Brain microvascular endothelial cell (primary cell): ENCODE data around the gene SRMS.

Source experiments
- DNase-seq: peaks from one replicate; pipeline ENCODE4 v3.0.0-alpha.2; 2020
- H3K27ac ChIP-seq: fragments of 250-450 bp; sonication (Bioruptor Pico); 2 replicates; pipeline ENCODE4 v1.5.1; 2020; ENCODE audit warnings: mild to moderate bottlenecking, moderate library complexity
- H3K27me3 ChIP-seq: fragments of 250-450 bp; sonication (Bioruptor Pico); replicated peaks from 2 replicates; pipeline ENCODE4 v1.5.1; 2020; ENCODE audit warnings: mild to moderate bottlenecking
- H3K36me3 ChIP-seq: fragments of 250-450 bp; sonication (Bioruptor Pico); replicated peaks from 2 replicates; pipeline ENCODE4 v1.5.1; 2020; ENCODE audit warnings: mild to moderate bottlenecking
- H3K4me3 ChIP-seq: 2 replicates; pipeline ENCODE4 v1.5.1; 2011; ENCODE audit warnings: low read depth, mild to moderate bottlenecking, control low read depth, low read length, moderate library complexity
- in situ Hi-C: cut with HindIII; loops from 2 replicates; pipeline ENCODE4 v1.10.0; 2017; ENCODE audit warnings: low sequenced_read_pairs, low pct_ligation_motif_present
- TF ChIP-seq, protein P1 (sequence below): IDR thresholded peaks from 2 replicates; pipeline ENCODE4 v1.5.1; 2011; ENCODE audit warnings: low read depth, mild to moderate bottlenecking, moderate library complexity, low read length, control low read depth, inconsistent platforms; ENCODE audit errors: missing control alignments

SRMS gene

DNA sequence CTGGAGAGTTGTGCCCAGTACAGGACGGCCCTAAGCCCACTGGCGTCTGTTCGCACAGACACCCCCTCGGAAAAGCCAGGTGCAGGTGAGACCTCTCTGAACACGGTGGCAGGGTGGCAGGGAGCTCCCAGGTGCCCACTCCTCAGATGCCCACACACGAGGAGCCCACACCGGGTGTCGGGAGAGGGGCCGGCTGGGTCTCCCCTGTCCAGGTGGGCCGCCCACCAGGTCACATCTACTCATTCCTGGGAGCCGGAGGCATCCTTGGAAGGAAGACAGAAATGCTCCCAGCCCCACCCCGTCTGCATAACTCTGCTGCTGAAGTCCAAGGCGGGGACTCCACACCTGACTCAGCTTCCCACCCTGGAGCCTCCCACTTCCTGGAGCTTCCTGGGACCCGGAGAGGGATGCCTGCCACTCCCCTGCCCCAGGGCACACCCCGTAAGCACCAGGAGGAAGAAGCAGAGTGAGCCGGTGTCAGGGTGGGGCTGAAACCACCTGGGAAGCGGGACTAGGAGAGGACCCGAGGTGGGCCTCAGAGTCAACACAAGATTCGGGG is 2.5 kb downstream of the SRMS start:
- no peaks in the 10 kb centered on the region for H3K36me3 ChIP-seq
- in situ Hi-C loops = no loop called here
- DNase-seq = no peak
- no peak overlapping the region for H3K4me3 ChIP-seq
- H3K27me3 ChIP-seq = peaks cover 18% of the 10 kb centered on the region
- TF ChIP-seq, protein P1, sequence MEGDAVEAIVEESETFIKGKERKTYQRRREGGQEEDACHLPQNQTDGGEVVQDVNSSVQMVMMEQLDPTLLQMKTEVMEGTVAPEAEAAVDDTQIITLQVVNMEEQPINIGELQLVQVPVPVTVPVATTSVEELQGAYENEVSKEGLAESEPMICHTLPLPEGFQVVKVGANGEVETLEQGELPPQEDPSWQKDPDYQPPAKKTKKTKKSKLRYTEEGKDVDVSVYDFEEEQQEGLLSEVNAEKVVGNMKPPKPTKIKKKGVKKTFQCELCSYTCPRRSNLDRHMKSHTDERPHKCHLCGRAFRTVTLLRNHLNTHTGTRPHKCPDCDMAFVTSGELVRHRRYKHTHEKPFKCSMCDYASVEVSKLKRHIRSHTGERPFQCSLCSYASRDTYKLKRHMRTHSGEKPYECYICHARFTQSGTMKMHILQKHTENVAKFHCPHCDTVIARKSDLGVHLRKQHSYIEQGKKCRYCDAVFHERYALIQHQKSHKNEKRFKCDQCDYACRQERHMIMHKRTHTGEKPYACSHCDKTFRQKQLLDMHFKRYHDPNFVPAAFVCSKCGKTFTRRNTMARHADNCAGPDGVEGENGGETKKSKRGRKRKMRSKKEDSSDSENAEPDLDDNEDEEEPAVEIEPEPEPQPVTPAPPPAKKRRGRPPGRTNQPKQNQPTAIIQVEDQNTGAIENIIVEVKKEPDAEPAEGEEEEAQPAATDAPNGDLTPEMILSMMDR = no peak
- H3K27ac ChIP-seq = no peak overlapping the region

DNA sequence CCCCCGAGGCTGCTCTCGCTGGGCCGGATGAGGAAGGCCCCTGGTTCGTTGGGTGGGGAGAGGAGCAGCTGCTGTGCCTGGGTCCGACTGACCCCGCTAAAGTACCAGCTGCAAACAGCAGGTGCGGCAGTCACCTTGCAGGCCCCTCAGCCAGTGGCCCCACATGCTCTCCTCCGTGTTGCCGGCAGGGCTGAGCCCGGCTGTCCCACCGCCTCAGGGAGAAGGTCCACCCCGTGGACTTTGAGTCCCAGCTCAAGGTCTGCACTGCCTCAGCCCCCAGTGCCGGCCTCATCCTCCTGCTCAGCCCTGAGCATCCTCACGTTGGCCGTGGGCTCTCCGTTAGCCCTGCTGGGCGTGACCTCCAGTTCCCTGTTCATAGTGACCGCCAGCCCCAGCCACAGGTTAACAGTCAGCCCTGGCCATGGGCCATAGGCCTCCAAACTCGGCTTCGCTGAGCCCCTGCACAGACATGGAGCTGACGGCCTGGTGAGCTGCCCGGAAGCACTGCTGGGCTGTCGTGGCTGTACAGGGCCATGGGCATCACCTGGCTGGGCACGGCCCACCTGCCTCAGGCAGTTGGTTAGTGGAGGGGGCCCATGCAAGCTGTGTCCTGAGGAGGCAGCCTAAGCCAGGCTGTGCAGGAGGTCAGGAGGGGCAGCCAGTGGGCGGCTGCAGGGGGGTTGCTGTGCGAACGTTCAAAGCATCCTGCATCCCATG is 3.1 kb downstream of the SRMS start:
- no peaks in the 10 kb centered on the region for H3K36me3 ChIP-seq
- no peak overlapping the region for H3K4me3 ChIP-seq
- no peak overlapping the region for H3K27ac ChIP-seq
- peaks cover 16% of the 10 kb centered on the region for H3K27me3 ChIP-seq
- in situ Hi-C loops = no loop called here
- no peak for DNase-seq
- TF ChIP-seq, protein P1 = no peak

DNA sequence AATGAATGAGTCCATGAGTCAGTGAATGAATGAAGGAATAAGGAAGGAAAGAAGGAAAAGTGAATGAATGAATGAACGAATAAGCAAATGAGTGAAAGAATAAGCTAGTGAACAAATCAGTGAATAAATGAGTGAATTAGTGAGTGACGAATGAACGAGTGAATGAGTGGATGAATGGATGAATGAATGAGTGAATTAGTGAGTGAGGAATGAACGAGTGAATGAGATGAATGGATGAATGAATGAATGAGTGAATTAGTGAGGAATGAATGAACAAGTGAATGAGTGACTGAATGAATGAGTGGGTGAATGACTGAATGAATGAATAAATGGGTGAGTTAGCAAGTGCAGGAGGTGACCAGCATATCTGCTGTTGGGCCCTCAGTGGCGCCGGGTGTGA is 3.8 kb downstream of the SRMS start:
- no peak overlapping the region for H3K4me3 ChIP-seq
- no peak overlapping the region for H3K27ac ChIP-seq
- no peaks in the 10 kb centered on the region for H3K36me3 ChIP-seq
- no peak for DNase-seq
- in situ Hi-C loops = no loop called here
- H3K27me3 ChIP-seq = peaks cover 14% of the 10 kb centered on the region
- TF ChIP-seq, protein P1 = no peak

DNA sequence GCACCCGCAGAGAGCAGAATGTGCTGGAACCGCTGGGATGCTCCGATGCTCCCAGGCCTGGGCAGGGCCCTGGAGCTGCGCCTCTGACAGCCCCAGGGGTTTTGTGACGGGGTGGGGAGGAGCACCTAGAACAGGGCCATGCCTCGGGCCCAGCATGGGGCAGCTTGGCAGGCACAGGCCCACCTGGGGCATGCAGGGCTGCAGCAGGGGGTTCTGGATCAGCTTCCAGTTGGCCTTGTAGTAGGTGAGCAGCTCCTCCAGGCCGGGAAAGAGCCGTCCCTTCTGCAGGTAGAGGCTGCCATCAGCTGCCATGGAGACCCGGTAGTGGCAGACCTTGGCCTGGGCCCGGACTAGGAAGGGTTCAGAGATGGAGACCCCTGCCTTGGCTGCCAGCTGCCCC is 4.4 kb downstream of the SRMS start:
- H3K36me3 ChIP-seq = no peaks in the 10 kb centered on the region
- TF ChIP-seq, protein P1 = no peak
- in situ Hi-C loops = no loop called here
- H3K27ac ChIP-seq = no peak overlapping the region
- DNase-seq = no peak
- peaks cover 10% of the 10 kb centered on the region for H3K27me3 ChIP-seq
- no peak overlapping the region for H3K4me3 ChIP-seq

DNA sequence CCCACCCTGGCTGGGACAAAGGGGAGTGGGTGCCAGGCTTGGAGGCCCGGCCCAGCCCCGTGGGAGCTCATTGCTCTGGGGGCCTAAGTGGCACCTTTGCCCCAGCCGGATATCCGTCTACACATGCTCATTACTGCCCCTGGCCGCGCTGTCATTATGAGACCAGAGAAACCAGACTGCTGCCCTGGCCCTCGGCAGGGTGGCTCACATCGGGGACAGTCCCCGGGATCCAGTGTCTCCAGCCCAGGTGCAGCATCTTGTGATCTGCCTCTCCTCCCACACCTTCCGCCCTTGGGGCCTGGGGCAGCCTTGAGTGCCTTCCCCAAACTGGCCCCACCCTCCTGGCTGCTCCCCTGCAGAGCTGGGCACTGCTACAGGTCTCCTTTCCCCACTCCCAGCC is 4.9 kb downstream of the SRMS start:
- no peaks in the 10 kb centered on the region for H3K36me3 ChIP-seq
- in situ Hi-C loops = no loop called here
- peaks cover 7% of the 10 kb centered on the region for H3K27me3 ChIP-seq
- no peak for DNase-seq
- no peak overlapping the region for H3K4me3 ChIP-seq
- H3K27ac ChIP-seq = no peak overlapping the region
- TF ChIP-seq, protein P1 = no peak

DNA sequence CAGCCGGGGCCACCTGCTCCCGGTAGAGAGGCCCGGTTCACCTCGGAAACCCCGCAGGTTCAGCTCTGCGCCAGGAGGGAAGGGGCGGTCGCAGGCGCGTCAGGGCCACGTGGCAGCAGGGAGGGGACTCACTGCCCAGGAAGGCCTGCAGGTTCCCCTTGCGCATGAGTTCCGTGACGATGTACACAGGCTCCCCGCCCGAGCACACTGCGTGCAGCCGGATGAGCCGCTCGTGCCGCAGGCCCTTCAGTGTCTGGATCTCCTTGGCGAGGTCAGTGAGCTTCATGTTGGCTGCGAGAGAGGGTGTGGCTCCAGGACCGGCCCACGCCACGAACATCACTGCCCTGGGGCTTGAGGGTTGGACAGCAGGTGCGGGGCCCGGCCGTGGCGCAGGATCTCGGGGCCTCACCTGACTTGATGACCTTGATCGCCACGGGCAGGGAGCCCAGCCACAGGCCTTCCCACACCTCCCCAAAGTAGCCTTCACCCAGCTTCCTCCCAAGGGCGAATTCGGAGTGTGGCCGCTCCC is 5.5 kb downstream of the SRMS start:
- in situ Hi-C loops = no loop called here
- Histone ChIP-seq H3K4me3 (no peak overlapping the region), H3K27me3 (peaks cover 3% of the 10 kb centered on the region), H3K27ac (no peak overlapping the region), H3K36me3 (no peaks in the 10 kb centered on the region)
- DNase-seq = no peak
- TF ChIP-seq, protein P1 = no peak
